SH-SY5Y (cell line): ENCODE measurements around the gene KARS1.

Experiments
- GATA2 ChIP-seq: IDR thresholded peaks from 2 replicates; pipeline ENCODE4 v1.6.1; 2011; ENCODE audit warnings: mild to moderate bottlenecking, low read depth, low read length
- GATA3 ChIP-seq: IDR thresholded peaks from 2 replicates; pipeline ENCODE4 v1.6.1; 2011; ENCODE audit warnings: low read depth, mild to moderate bottlenecking, low read length, moderate library complexity

DNA sequence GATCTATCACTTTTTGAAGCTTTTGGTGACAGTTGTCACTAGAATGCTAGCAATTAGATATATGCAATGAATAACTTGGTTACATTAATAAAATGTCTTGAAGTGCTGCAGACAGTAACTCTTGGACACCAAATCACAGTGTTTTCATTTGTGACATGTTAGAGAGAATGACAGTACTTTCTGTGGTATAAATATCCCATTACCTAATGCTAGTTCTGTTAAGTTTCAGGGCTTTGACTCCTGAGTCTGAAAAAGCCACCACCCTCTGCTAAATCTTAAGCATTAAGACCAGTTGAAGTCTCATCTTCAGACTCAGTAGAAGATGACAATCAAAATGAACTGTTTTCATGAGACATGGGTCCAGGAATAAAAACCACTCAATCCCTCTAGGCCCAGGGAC, 39.9 kb upstream of the KARS1 start:
- TF ChIP-seq GATA2, result no peak
- no peak for TF ChIP-seq GATA3
